Suppressor macrophage (primary cell): ENCODE measurements around the gene CYLD.

Experiments
- DNase-seq, 4 experiments: peaks; one replicate each; pipeline ENCODE4 v3.0.0-alpha.2; 2020 to 2022
- total RNA-seq, 17 experiments: gene quantifications; one replicate each; lab custom pipeline; 2026; ENCODE audit warnings: mixed read lengths in 6 of 17, inconsistent platforms in 3 of 17; lab: John Stamatoyannopoulos, UW

The CYLD gene
- total RNA-seq, result 79.0 to 295 (median 125) reads per million in 17 experiments

DNA sequence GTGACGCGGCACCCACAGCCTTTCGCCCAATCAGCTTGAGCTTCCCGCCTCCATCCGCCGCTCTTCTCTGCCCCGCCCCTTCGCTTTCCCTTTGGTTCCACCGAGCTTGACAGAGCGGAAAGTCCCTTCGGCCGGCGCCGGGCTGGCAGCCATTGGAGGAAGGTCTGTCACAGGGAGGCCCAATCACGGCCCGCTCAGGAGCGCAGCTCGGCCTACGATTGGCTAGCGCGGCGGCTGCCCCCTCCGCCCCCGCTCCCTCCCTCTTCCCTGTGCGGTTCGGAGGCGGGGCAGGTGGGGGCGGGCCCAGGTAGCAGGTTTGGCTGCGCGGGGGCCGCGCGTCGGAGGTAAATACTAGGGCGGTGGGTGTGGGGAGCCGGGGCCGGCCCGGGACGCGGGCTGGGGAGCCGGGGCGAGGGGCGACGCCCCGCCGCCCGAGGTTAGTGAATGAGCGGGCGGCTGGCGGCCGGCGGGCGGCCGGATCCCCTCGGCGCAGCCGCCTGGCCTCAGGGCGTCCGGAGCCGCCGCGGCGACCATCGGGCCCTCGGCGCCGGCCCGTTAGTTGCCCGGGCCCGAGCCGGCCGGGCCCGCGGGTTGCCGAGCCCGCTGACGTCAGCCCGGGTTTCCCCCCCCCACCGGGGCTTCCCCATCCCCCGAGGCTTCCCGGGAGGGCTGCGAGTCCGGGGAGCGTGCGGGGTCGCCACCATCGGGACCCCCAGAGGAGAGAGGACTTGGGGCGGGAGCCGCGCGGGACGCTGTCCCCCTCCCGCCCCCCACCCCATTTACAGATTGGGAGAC is at the start of gene CYLD:
Gene CYLD (plus strand): TSS at position 306 of the 795 bp plus-strand sequence. CDS start 7,613 bp downstream, outside the sequence.
- peak; percentile 100 for DNase-seq

DNA sequence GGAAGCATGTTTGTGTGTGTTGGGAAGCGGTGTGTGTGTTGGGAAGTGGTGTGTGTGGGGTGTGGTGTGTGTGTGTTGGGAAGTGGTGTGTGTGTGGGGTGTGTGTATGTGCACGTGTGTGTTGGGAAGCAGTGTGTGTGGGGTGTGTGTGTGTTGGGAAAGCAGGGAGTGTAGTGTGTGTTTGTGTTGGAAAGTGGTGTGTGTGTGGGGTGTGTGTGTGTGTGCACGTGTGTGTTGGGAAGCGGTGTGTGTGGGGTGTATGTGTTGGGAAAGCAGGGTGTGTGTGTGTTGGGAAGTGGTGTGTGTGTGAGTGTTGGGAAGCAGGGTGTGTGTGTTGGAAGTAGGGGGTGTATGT is 49.3 kb upstream of the CYLD start:
- no peak for DNase-seq

GRCh38 chr16:50692999-50693781 is 48.7 kb upstream of the CYLD start, which contains the start of gene NOD2:
Gene NOD2, plus strand, starts transcription at chr16:50693606. Its CDS starts 5,890 bp downstream, at chr16:50699496.
- peak in 3 of 4 experiments; percentile 39 to 69 (median 56) for DNase-seq

DNA sequence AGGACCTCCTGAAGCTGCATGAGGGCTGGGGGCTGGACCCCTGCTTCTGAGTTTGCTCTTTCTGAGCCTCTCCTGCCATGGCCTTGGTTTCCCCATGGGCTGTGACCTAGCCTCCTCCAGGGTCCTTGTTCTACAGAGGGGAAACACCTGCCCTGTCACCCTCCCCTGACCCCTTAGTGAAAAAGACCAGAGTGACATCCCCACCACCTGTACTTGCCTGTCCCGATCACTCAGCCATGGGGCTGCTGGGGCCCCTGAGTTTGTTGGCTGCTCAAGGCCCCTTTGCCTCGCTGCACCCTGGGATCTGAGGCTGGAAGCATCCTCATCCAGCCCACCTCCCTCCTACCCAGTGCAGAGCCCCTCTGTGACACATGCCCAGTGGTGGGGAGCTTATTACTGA is 47.7 kb upstream of the CYLD start:
- no peak for DNase-seq

- DNase-seq, result peak; percentile 84 to 94 (median 91)
Observed at GRCh38 chr16:50695017-50696000, 46.6 kb upstream of the CYLD start.

DNA sequence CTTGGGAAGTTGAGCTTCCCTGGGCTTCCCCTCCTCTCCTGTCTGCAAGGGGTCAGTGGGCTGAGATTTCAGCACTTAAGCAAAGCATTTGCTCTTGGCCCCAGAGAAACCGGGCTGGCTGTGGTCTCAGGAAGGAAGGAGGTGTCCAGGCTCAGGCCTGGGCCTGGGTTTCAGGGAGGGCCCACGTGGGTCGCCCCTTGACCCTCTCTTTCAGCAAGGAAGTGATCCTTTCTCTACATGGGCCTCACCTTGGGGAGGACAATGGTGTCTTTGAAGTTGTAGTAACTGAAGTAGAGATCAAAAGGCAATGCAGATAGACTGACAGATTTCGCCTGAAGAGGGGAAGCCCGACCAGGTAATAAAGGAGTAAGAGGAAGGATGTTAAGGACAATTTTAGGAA is 45.8 kb upstream of the CYLD start:
- peak in 2 of 4 experiments; percentile 31 to 42 for DNase-seq

DNA sequence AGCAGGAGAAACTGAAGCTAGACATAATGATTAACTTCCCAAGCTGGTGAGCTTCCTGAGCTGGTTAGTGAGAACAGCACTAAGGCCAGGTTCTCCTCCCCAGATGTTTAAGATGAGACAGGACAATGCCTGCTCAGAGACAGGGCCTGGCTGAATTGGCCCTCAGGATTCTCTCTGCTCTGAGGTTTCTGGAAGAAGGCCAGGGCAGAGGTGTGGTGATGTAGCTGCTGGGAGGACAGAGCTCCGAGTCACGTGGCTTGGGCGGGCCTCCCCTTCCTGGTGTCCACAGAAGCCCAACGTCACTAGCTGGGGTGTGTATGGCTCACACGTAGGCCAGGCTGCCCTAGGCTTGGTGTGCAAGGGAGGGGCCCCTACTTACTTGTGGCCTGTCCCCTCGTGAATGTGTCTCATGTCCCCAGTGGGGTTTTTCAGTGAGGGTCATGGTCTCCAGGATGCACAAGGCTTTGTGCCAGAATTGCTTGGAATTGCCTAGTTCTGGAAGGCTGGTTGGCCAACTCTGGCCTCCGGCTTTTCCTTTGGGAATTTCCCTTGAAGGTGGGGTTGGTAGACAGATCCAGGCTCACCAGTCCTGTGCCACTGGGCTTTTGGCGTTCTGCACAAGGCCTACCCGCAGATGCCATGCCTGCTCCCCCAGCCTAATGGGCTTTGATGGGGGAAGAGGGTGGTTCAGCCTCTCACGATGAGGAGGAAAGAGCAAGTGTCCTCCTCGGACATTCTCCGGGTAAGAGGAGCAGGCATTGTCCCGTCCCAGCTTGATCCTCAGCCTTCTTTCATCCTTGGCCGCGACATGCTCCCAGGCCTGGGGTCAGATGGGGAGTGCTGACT is 45.1 kb upstream of the CYLD start:
- DNase-seq, result peak; percentile 91 to 96 (median 92)

- no peak for DNase-seq
Observed at GRCh38 chr16:50697421-50697715, 44.5 kb upstream of the CYLD start.

DNA sequence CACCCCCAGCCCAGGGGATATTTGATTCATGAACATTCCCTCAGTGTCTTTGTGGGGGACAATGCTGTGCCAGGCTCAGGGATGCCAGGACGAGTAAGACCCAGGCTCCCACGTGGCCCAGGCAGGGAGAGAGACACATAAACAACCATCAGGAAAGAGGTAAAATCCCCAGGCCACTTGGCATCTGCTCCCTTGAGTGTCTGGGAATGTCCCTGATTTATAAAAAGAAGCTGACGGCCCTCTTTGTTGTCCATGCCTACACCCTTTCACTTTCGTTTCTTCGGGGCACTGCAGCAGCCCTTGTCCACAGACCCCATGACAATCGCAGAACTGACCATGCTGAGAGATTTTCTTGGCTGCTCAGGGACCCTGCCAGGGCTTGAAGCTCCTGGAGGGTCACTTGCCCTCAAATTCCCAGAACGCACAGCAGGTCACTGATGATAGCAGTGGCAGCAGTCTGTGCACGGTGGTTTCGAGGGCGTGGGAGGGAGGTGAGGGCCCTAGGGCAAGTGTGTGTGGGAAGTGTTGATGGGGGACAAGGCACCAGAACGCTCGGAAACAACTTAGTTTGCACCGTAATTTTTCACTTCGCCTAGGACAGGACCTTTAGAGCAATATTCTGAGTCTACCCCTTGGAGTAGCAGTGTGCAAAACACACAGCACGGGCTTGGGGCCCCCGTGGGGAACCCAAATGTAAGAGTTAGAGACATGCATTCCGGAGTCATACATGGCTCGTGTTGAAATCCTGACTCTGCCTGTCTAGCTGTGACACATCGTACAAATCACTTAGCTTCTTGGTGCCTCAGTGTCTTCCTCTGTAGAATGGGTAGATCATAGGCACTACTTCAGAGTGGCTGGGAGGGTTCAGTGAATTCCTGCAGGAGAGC is 43.8 kb upstream of the CYLD start:
- peak; percentile 56 to 77 (median 70) for DNase-seq

GRCh38 chr16:50699326-50700159 is 42.3 kb upstream of the CYLD start:
- DNase-seq, result peak; percentile 54 to 80 (median 62)

- peak in 3 of 4 experiments; percentile 31 to 59 (median 38) for DNase-seq
Observed at GRCh38 chr16:50702725-50703124, 39.2 kb upstream of the CYLD start.

- no peak for DNase-seq
Observed at GRCh38 chr16:50704245-50704644, 37.6 kb upstream of the CYLD start.

GRCh38 chr16:50705436-50706110 is 36.3 kb upstream of the CYLD start:
- DNase-seq, result no peak

DNA sequence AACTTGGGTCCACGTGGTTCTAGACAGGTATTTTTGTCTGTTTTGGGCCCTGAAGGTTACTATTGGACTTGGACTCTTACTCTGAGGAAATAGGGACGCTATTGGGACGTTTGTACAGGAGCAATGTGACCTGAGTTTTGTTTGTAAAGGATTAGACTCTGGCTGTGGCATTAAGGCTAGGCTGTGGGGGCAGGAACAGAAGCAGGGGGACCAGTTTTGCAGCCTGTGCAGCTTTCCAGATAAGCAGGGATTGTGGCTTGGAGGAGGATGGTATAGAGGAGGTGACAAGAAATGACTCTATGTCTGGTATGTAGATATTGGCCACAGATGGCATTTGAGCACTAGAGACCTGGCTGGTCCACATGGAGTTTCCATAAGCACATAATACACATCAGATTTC is 35.6 kb upstream of the CYLD start:
- DNase-seq, result no peak

DNA sequence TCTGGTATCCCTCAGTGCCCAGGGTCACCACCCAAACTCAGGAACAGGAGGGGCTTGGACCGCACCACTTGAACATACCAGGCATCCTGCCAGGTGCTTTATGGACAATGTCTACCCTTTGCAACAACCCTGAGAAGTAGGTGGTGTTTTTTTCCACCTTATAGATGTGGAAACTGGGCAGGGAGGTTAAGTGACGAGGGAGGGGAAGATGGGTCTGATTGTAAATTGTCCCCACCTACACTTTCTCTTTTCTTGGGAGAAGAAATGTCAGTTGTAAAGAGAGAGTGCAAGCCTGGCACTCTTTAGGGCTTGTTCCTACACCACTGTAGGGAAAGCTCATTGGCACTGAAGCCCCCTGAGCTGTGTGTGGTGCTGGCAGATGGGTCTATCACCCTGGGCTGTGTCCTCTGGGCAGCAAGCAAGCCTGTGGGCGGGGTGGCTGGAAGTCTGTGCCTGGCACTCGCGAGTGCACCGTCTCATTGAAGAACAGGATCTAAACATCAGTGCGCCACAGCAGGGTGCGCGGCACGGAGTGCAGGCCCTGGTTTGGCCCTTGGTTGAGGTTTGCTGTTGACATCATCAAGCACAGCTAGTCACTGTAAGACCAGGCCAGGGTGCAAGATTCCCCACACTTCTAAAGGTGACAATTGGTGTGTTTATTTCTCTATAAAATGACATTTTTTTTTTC is 33.4 kb upstream of the CYLD start:
- peak; percentile 55 to 80 (median 69) for DNase-seq

DNA sequence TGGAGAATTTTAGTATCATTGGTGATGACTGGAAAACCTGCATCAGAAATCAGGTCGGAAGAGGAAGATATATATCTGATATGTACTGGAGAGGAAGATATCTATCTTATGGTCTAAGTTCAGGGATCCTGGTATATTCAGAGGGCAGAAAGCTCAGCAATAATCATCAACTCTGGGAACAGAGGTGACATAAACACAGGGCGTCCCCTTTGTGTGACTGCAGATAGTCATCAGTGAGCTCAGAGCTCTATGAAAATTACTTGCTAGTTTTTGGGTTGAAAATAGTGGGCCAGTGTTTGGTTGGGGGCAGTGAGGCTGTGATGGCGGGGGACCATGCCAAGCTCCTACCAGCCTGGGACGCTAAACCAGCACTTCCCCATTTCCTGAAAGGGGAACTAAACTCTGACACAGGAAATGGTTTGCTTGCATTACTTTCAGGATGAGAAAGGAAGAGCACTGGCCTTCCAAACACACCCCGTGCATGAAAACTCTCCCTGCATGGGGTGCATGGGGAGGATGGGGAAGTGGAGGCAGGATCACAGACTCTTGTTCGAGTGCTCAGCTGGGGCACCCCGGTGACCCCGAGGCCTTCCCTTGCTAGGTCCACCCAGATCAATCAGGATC is 32.7 kb upstream of the CYLD start:
- peak; percentile 83 to 95 (median 90) for DNase-seq

GRCh38 chr16:50709980-50710379 is 31.9 kb upstream of the CYLD start:
- DNase-seq, result no peak

- no peak for DNase-seq
Observed at GRCh38 chr16:50711040-50711439, 30.8 kb upstream of the CYLD start.
